22Rv1 (cell line): ENCODE results near the gene SQSTM1.

Source experiments
- H3K27ac ChIP-seq: fragments of 450-650 bp; 2 replicates; pipeline ENCODE4 v1.5.1; 2017
- ZFX ChIP-seq: fragments of 450-650 bp; IDR thresholded peaks from 2 replicates; pipeline ENCODE4 v1.6.1; 2017; ENCODE audit warnings: antibody characterized with exemption, borderline replicate concordance
- TF ChIP-seq, protein P1 (sequence below): fragments of 450-650 bp; IDR thresholded peaks from 2 replicates; pipeline ENCODE4 v1.5.1; 2017; ENCODE audit warnings: mild to moderate bottlenecking

SQSTM1 gene

DNA sequence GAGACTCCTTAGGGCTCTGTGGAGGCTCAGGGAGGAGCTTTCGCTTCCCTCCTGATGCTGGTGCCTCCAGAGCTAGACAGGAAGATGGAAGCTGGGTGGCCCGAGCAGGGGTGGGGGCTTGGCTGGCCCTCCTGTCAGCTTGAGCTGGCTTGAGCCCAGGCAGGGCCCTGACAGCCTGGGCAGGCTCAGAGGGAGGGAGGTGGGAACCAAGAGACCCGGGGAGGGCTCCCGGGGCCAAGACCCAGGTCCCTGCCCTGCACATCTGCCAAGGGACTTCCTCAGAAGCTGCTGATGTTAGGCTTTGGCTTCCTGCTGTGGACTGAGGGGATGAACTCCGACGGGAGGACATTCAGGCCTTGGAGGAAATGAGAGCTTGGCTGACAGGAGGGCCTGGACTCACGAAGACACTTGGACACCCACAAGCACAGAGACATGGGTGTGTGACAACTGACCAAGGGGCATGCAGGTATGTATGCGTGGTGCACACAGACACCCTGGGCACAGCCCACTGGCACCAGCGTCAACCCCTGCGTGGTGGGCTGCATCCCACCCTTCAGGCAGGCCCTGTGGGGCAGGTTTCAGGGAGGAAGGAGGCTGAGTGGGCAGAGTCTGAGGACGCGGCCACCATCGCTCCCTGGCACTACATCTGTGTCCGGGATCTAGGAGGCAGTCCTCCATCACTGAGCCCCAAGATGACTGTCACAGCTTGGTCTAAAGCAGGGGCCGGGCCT is 28.7 kb upstream of the SQSTM1 start:
- TF ChIP-seq, protein P1, sequence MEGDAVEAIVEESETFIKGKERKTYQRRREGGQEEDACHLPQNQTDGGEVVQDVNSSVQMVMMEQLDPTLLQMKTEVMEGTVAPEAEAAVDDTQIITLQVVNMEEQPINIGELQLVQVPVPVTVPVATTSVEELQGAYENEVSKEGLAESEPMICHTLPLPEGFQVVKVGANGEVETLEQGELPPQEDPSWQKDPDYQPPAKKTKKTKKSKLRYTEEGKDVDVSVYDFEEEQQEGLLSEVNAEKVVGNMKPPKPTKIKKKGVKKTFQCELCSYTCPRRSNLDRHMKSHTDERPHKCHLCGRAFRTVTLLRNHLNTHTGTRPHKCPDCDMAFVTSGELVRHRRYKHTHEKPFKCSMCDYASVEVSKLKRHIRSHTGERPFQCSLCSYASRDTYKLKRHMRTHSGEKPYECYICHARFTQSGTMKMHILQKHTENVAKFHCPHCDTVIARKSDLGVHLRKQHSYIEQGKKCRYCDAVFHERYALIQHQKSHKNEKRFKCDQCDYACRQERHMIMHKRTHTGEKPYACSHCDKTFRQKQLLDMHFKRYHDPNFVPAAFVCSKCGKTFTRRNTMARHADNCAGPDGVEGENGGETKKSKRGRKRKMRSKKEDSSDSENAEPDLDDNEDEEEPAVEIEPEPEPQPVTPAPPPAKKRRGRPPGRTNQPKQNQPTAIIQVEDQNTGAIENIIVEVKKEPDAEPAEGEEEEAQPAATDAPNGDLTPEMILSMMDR = no peak
- TF ChIP-seq ZFX = no peak
- no peak overlapping the region for H3K27ac ChIP-seq

DNA sequence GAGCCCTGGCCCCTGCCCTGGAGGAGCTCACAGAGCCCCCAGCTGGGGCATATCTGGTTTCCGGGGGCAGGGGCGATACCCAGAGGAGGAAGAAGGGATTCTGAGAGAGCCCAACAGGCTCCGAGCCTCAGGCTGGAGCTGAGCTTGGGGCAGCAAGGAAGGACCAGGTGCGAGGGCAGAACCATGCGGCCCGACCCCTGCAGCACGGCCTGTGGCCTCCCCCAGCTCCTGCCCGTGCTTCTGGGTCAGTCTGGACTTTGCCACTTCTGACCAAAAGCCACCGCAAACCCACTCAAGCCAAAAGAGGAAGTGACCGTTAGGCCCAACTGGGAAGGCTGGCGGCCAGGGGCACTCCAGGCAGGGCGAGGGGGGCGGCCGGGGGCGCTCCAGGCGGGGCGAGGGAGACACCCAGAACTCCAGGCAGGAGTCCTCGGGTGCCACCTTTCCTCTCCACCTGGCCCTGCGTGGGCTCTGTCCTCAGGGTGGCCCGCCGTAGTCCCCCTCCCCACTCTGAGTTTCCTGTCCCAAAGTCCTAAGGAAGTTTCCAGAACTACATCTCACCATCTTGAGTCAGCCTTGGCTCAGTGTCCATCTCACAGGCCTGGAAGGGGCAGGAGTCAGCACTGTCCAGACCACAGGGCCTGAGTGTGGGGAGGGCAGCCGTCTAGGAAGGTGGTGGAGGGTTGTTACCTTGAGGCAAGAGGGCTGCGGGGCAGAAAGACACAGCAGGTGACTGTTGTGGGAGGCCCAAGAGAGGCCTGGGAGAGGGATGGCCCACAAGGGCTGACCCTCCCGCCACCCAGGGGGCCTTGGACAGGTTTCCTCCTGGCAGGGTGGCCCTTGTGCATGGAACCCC is 27.9 kb upstream of the SQSTM1 start:
- TF ChIP-seq, protein P1 = no peak
- no peak for TF ChIP-seq ZFX
- no peak overlapping the region for H3K27ac ChIP-seq

DNA sequence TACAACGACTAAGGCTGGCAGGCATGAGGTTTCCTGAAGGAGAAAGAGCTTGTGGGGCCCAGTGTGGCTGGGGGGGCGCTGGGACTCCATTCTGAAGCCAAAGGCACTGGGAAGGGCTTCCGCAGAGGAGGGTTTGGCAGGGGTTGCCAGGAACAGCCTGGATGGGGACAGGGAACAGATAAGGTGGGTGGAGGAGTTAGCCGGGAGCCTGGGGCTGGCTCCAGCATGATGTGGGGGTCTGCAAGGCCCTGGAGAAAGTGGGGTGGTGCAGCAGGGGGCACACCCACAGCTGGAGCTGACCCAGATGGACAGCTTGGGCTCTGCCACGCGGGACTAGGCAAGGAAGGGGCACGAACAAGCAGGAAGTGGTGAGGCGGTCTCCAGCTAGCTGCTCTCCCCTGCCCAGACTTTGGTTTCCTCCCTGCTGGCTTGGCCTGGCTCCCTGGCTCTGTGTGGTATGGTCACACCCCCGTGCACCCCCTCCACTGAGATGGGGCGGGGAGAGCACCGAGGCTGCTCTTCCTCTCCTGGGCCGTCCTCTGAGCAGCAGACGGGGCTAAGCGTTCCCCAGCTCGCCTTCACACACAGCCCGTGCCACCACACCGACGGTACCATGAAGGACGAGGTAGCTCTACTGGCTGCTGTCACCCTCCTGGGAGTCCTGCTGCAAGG is 27.1 kb upstream of the SQSTM1 start, which contains the start of gene LTC4S:
TSS of gene LTC4S (plus strand) at position 519 of the 672 bp plus-strand sequence. CDS start at position 614, 95 bp downstream.
- peak within 1 kb of the TSS; percentile 90 for H3K27ac ChIP-seq
- TF ChIP-seq, protein P1 = no peak
- TF ChIP-seq ZFX = no peak

DNA sequence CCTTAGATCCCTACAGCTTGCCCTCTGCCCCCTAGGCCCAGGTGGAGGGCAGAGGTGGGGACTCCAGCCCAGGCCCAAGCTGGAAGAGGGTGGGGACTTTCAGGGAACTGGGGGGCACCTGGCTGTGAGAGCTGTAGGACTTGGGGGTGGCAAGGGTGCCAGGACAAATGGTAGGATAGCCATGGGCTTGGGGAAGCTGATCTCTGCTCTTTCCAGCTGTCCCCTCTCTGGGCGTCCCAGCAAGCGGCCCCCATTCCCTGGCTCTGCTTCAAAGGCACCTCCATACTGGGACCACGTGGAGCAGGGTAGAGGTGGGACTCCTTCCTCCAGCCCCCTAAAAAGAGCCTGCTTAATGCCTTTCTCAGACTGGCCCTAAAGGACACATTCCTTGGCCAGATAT is 26.5 kb upstream of the SQSTM1 start:
- TF ChIP-seq ZFX = no peak
- TF ChIP-seq, protein P1 = no peak
- H3K27ac ChIP-seq = peak overlapping the region; percentile 90; the same call in 1 of the 2 replicates

DNA sequence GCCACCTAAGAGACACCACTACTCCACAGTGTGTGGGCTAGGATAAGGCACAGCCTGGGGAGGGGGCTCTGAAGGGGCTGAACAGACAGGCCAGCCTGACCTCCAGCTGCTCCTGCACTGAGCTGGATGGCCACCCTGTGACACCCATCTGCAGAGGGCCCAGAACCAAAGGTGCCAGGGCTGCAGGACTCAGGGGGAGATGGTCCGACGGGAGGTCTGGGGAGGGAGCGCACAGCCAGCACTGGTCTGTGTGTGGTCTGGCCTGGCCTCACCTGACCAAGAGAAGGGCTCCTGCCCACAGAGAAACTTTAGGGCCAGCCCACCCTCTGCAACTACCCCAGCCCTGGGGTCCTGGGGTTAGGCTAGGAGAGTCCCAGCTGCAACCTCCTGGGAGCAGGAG is 26.1 kb upstream of the SQSTM1 start:
- TF ChIP-seq, protein P1 = no peak
- no peak for TF ChIP-seq ZFX

DNA sequence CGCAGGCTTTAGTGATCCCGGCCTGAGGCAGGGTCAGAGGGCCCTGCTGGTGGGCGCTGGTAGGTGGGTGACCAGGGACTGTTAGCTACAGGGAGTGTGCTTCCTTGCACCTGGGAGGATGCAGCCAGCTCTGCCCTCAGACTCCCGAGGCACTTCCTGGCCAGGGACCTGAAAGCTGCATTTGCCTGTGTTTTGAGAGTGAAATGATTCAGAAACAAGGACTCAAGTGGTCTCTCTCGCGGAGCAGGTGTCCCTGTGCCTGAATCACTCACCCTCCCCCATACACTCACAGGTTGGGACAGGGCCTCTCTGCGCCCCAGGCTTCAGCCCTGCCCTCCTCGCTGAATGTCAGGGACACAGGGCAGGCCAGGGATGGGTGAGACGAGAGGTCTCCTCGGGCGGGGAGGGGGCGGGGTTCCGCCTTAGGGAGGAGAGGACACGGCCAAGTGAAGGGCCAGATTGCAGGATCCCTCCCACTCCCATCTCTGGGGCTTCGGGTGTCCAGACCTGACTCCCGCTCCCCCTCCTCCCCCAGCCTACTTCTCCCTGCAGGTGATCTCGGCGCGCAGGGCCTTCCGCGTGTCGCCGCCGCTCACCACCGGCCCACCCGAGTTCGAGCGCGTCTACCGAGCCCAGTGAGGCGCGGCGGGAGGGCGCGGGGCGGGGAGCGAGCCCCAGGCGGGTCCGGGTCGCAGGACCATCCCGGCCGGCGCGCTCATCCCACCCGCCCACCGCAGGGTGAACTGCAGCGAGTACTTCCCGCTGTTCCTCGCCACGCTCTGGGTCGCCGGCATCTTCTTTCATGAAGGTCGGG is 25.4 kb upstream of the SQSTM1 start:
- H3K27ac ChIP-seq = peak overlapping the region; percentile 90

More for the DNA sequence above, 26.1 kb upstream of the SQSTM1 start:
- peak overlapping the region; percentile 90 for H3K27ac ChIP-seq

More for the DNA sequence above, 25.4 kb upstream of the SQSTM1 start:
- TF ChIP-seq, protein P1 = no peak
- no peak for TF ChIP-seq ZFX
